ENCODE measurements around the gene PLXDC1.

DNA sequence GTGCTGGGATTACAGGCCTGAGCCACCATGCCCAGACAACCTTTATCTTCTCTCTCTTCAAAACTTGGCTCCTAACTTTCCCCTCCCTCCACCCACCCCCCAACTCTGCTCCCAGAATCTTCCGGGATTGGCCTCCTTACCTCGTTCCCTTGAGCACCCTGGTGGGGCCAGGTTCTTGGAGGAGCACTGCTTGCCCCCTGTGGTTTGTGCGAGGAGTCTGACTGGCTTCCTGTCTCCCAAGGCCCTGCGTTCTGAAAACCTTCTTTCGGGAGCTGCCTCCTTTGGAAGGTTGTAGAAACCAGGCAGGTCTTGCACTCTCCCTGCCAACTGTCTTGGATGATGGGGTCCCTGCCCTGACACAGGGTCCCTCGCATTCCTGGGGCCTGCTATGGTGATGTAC lies 19.8 kb downstream of the PLXDC1 start:
- TF ChIP-seq, protein P1, sequence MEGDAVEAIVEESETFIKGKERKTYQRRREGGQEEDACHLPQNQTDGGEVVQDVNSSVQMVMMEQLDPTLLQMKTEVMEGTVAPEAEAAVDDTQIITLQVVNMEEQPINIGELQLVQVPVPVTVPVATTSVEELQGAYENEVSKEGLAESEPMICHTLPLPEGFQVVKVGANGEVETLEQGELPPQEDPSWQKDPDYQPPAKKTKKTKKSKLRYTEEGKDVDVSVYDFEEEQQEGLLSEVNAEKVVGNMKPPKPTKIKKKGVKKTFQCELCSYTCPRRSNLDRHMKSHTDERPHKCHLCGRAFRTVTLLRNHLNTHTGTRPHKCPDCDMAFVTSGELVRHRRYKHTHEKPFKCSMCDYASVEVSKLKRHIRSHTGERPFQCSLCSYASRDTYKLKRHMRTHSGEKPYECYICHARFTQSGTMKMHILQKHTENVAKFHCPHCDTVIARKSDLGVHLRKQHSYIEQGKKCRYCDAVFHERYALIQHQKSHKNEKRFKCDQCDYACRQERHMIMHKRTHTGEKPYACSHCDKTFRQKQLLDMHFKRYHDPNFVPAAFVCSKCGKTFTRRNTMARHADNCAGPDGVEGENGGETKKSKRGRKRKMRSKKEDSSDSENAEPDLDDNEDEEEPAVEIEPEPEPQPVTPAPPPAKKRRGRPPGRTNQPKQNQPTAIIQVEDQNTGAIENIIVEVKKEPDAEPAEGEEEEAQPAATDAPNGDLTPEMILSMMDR (IDR thresholded peaks at IDR 0.05; ENCODE audit: low read depth, low read length) = no peak
- no peak for TF ChIP-seq EZH2phosphoT487 (IDR thresholded peaks at IDR 0.05; ENCODE audit: low read depth)
